CD4-positive, alpha-beta T cell treated with Interleukin-6 at 100 ng/mL for 8 hours (primary cell): ENCODE measurements around the gene OR10D3.
"Not testable (repeated sequence)": the region's sequence is repeated elsewhere in the genome, so short reads cannot be mapped to it uniquely, and the experiment has no call there.

ENCODE experiments used
- DNase-seq: peaks from one replicate; pipeline ENCODE4 v3.0.0-alpha.2; 2020; ENCODE audit warnings: mixed read lengths, low spot score

The OR10D3 gene, protein sequence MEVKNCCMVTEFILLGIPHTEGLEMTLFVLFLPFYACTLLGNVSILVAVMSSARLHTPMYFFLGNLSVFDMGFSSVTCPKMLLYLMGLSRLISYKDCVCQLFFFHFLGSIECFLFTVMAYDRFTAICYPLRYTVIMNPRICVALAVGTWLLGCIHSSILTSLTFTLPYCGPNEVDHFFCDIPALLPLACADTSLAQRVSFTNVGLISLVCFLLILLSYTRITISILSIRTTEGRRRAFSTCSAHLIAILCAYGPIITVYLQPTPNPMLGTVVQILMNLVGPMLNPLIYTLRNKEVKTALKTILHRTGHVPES

GRCh38 chr11:124183068-124183467 is at the start of gene OR10D3:
Gene OR10D3 (plus strand): TSS chr11:124183345. CDS start chr11:124185270, 1,925 bp downstream.
- DNase-seq, result no peak

DNA sequence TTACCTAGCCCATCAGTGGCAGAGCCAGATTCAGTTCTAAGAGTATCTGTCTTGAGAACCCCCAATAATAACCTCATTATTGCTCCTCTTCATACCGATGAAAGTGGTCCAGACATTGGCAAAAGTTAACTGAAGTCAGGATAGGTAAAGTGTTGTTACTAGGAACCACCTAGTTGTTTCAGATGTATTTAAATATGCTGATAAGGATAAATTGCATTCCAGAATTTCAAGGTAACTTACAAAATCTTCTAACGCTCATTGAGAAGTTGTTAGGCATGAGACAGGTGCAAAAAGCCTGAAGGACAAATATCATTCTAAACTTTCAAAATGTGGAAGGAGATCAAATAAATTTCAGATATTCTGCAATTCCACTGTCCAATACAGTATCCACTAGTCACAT is 40.1 kb upstream of the OR10D3 start:
- no peak for DNase-seq

DNA sequence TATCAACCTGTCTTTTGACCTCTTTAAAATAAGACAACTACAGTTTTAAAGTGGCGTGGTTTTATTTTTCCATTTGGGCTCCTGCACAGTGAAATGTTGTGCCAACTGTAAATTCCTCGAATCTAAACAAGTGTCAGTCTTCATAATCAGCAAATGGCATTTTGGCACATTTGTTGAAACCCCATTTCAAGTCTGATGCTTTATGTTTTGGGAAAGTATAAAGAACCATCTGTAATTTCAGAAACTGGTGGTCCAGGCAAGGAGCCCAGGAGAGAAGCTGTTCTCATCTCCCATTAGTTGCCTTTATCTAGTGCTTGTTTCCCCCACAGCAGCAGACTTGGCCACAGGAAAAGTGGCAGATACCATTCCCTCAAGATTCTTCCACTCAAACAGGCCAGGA is 35.2 kb upstream of the OR10D3 start:
- DNase-seq, result no peak

DNA sequence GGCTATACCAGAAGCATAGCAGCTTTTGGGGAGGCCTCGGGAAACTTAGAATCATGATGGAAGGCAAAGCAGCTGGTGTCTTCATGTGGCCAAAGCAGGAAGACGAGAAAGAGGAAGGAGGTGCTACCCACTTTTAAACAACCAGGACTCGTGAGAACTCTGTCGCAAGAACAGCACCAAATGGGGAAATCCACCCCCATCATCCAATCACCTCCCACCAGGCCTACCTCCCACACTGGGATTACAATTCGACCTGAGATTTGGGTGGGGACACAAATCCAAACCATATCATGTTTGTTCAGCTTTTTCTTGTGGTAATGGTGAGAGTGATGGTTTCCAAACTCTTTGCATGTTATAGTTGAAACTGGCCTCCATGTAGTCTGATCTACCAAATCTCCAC is 32.5 kb upstream of the OR10D3 start:
- DNase-seq, result no peak

DNA sequence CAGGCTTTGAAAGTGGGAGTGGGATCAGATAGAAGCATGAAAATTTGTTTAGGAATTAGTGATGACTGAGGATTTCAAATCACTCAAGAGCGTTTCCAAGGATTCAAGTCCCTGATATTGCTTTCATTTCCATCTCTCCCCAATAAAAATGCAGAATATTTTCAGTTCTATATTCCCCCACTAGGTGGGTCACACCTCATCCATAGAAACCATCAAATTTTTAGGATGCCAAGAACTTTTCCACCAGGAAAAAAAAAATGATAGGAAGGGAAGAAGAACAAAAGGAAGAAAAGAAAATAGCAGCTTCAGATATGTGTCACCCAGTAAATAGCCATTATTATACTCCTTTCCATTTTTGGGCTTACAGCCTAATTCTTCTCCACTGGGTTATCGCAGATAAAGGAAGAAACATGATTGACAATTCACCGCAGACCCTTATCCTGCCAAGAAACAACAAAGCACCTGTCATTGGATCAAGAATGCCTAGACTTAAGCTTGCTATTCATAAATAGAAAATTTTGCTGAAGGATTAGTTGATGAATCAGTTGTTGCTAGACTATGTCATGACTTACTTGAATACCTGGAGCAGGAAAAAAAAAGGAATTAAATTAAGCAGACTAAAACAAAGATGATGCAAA is 30.3 kb upstream of the OR10D3 start:
- no peak for DNase-seq

GRCh38 chr11:124153821-124154220 is 29.3 kb upstream of the OR10D3 start:
- no peak for DNase-seq

DNA sequence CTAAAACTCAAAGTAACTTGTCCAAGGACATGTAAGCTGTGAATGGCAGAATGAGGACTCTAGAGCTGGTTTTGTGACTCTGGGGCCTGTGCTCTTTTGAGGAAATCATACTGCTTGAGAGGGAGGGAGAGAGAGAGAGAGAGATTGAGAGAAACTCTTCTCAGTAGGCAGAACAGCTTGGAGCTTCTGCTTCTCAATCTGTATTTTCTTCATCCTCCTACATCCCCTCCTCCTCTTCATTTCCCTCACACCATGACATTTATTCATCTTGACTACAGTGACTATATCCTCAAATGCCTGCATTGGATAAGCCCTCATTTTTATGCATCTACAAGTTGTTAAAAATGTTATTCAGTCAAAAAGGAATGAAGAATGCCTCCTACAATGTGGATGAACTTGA is 23.7 kb upstream of the OR10D3 start:
- no peak for DNase-seq

GRCh38 chr11:124160986-124161385 is 22.2 kb upstream of the OR10D3 start:
- no peak for DNase-seq

DNA sequence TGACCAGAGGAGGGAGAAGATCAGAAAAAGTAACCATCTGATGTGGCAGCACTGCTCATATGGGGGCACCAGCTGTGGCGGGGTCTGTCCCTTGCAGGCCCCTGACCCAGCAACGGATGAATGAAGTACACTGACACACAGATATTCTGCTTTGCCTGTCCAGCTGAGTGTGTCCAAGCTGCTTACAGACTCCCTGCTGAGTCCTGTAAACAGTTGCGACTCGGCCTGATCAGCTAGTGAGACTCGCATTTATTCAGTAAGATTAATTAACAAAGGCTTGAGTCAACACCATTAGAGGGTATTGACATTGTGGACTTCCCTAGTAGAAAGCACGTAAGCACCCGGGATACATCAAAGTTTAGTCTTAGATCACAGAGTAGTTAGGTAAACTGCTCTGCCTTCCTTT is 15.3 kb upstream of the OR10D3 start:
- DNase-seq, result no peak

GRCh38 chr11:124168796-124169195 is 14.3 kb upstream of the OR10D3 start:
- no peak for DNase-seq

DNA sequence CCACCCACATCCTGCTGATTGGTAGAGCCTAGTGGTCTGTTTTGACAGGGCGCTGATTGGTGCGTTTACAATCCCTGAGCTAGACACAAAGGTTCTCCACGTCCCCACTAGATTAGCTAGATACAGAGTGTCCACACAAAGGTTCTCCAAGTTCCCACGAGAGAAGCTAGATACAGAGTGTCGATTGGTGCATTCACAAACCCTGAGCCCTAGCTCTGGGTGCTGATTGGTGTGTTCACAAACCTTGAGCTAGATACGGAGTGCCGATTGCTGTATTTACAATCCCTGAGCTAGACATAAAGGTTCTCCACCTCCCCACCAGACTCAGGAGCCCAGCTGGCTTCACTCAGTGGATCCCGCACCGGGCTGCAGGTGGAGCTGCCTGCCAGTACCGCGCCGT is 12.8 kb upstream of the OR10D3 start:
- not testable (repeated sequence) for DNase-seq

DNA sequence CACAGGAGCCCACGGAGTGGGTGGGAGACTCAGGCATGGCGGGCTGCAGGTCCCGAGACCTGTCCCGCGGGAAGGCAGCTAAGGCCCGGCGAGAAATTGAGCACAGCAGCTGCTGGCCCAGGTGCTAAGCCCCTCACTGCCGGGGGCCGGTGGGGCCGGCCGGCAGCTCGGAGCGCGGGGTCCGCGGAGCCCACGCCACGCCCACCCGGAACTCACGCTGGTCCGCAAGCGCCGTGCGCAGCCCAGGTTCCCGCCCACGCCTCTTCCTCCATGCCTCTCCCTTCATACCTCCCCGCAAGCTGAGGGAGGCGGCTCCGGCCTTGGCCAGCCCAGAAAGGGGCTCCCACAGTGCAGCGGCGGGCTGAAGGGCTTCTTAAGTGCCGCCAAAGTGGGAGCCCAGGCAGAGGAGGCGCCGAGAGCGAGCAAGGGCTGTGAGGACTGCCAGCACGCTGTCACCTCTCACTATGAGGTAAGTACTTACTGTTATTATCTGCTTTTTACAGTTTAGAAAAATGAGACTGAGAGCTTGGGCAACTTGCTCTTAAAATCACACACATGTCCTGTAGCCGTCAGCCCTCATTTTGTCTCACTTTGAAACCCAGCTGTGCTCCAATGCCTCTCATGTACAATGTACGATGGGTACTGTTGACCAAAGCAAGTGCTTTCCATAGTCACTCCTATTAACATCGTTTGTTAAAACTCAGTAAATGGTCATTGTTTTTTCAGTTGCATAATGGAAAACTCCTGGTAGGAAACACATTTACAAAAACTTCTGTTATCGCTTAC is 12.2 kb upstream of the OR10D3 start:
- no peak for DNase-seq

- no peak for DNase-seq
These were observed 11.0 kb upstream of the OR10D3 start for GRCh38 chr11:124172101-124172500.

DNA sequence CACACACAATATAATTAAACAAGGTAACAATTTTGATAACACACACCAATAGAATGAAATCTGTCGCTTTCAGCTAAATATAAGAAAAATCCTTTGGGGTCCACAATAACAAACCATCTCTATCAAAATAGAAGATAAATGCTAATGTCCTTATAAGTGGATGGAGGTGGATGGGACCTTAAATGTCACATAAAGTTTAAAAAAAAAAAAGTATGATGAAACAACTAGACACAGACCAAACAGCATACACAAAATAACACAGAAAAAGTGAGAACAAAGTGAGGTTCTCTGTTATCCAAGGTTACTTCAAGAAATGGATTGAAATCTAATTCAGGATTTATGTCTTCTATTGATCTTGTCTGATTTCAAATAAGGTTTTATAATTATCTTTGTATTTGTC is 10.5 kb upstream of the OR10D3 start:
- no peak for DNase-seq

- no peak for DNase-seq
These were observed 9.1 kb upstream of the OR10D3 start for GRCh38 chr11:124174001-124174583.

- DNase-seq, result no peak
These were observed 6.0 kb upstream of the OR10D3 start for GRCh38 chr11:124176925-124177715.

- no peak for DNase-seq
These were observed 3.8 kb upstream of the OR10D3 start for GRCh38 chr11:124179310-124179709.

DNA sequence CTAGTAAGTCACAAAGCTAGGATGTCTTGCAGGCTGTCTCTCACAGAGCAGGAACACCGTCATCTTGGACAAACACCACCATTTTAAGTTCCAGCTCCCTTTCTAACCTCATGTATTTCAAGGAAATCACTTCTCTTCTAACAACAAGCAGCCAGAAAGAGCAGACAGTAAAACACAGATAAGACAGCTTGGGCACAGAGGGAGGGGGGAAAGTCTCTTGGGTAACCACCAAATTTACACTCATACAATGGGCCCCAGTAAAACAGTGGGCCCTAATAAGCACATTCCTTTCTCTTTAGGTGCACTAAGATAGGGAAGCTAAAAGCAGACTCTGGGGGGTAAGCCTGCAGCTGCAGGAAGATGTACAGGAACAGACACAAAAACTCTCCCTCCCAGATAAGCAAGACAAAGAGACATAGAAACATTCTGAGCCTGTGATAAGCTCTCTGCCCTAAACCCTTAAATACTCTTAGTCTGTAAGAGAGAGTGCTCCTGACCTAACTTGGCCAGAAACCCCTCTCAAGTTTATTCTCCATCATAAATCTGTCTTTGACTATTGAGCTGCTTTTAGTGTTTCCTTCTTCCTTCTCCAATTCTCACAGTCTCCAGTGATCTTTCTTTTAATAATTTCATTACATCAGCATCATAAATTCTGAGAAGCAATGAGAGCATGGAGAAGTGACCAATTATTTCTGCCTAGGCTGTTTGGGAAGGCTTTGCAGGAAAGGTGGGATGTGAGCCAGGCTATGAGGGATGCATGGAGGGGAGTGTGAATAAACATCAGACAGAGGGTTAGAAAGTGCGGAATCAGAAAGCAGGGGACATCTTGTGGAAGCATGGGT is 7.4 kb downstream of the OR10D3 start:
- no peak for DNase-seq

- DNase-seq, result no peak
These were observed 10.3 kb downstream of the OR10D3 start for GRCh38 chr11:124193221-124194010.
